Fibroblast of mammary gland (primary cell): ENCODE data around the gene UBAC2.
"Not testable (repeated sequence)": the region's sequence is repeated elsewhere in the genome, so short reads cannot be mapped to it uniquely, and the experiment has no call there.

Source experiments
- DNase-seq: peaks from one replicate; pipeline ENCODE4 v3.0.0-alpha.2; 2010; ENCODE audit warnings: low read depth
- H3K4me3 ChIP-seq: 2 replicates; pipeline ENCODE4 v1.5.1; 2011; ENCODE audit warnings: low read depth, mild to moderate bottlenecking, low read length, moderate library complexity; ENCODE audit not compliant: control insufficient read depth
- TF ChIP-seq, protein P1 (sequence below): conservative IDR thresholded peaks from 2 replicates; pipeline ENCODE4 v1.5.1; 2011; ENCODE audit warnings: low read depth, low read length, inconsistent platforms; ENCODE audit not compliant: control insufficient read depth, insufficient read depth

Gene UBAC2

DNA sequence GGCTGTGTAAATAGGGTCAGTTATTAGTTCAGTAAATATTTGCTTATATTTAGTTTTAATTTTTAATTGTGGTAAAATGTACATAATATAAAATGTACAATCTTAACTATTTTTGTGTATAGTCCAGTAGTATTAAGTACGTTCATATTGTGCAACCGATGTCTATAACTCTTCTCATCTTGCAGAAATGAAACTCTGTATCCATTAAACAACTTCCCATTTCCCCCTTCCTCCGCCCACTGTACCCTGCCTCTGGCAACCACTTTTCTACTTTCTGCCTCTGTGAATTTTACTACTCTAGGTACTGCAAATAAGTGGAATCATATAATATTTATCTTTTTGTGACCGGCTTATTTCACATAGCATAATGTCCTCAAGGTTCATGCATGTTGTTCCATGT, 24.4 kb downstream of the UBAC2 start:
- H3K4me3 ChIP-seq, result no peak overlapping the region
- DNase-seq, result no peak
- TF ChIP-seq, protein P1, sequence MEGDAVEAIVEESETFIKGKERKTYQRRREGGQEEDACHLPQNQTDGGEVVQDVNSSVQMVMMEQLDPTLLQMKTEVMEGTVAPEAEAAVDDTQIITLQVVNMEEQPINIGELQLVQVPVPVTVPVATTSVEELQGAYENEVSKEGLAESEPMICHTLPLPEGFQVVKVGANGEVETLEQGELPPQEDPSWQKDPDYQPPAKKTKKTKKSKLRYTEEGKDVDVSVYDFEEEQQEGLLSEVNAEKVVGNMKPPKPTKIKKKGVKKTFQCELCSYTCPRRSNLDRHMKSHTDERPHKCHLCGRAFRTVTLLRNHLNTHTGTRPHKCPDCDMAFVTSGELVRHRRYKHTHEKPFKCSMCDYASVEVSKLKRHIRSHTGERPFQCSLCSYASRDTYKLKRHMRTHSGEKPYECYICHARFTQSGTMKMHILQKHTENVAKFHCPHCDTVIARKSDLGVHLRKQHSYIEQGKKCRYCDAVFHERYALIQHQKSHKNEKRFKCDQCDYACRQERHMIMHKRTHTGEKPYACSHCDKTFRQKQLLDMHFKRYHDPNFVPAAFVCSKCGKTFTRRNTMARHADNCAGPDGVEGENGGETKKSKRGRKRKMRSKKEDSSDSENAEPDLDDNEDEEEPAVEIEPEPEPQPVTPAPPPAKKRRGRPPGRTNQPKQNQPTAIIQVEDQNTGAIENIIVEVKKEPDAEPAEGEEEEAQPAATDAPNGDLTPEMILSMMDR, result no peak

DNA sequence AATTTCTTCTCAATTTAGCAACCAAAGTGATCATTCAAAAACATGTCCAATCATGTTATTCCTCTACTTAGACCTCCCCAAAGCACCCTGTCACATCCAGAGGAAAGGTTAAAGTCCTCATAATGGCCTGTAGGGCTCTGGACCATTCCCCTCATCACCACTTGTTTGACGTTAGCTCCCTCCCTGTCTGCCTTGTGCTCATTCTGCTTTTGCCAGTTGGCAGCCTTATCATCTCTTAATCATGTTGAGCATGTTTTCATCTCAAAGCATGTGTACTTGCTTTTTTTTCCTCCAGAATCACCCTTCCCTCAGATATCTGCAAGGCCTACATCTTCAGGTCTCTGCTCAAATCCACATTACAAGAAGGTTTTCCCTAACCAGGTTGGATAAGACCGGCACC, 25.9 kb downstream of the UBAC2 start:
- H3K4me3 ChIP-seq, result no peak overlapping the region
- TF ChIP-seq, protein P1, result no peak
- peak; percentile 49 for DNase-seq

DNA sequence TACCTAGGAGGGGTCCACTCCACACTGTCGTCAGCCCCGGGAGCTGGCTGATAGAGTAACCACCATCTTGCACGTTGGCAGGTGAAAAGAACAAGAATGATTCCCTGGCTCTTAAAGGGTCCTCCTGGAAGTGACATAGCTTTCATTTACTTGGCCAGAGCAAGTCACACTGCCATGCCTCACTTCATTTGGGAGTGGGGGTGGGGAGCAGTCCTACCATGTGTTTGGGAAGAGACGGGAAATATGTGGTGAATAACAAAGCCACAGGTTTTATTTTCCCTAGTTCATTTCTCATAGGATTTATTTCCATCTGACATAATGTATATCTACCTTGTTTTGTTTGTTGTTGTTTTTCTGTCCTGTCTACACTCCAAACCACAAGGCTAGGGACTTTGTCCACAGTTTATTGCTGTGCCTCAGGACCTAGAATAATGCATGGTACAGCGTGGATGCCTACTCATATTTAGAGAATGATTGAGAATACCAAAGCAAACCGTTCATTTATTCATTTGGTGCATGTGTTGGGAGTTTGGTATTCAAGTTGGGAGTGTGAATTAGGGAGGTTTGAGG, 26.8 kb downstream of the UBAC2 start:
- DNase-seq, result no peak
- TF ChIP-seq, protein P1, result no peak
- no peak overlapping the region for H3K4me3 ChIP-seq

DNA sequence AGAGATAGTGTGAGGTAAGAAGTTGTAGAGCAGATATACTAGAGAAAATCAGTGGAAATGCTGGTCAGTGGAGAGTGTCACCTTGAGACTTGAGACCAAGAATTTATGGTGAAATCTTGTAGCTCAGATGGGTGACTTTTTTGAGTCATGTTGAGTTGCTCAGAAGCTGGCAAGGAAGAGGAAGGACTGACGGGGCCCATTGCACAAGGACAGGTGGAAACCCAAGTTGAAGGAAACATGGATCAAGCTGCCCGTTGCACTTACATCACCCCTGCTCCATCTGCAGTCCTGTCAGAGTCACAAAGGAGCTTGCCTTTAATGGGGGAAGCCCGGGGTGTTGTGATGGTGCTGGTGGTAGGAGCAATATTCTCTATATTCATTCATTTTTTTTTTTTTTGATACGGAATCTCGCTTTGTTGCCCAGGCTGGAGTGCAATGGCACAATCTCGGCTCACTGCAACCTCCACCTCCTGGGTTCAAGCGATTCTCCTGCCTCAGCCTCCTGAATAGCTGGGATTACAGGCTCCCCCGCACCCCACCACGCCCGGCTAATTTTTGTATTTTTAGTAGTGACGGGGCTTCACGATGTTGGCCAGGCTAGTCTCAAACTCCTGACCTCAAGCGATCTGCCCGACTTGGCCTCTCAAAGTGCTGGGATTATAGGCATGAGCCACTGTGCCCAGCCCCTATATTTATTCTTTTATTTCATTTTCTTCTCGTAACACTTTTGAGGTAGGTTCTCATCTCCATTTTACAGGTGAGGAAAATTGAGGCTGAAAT, 27.4 kb downstream of the UBAC2 start:
- H3K4me3 ChIP-seq, result no peak overlapping the region
- DNase-seq, result no peak
- TF ChIP-seq, protein P1, result no peak

DNA sequence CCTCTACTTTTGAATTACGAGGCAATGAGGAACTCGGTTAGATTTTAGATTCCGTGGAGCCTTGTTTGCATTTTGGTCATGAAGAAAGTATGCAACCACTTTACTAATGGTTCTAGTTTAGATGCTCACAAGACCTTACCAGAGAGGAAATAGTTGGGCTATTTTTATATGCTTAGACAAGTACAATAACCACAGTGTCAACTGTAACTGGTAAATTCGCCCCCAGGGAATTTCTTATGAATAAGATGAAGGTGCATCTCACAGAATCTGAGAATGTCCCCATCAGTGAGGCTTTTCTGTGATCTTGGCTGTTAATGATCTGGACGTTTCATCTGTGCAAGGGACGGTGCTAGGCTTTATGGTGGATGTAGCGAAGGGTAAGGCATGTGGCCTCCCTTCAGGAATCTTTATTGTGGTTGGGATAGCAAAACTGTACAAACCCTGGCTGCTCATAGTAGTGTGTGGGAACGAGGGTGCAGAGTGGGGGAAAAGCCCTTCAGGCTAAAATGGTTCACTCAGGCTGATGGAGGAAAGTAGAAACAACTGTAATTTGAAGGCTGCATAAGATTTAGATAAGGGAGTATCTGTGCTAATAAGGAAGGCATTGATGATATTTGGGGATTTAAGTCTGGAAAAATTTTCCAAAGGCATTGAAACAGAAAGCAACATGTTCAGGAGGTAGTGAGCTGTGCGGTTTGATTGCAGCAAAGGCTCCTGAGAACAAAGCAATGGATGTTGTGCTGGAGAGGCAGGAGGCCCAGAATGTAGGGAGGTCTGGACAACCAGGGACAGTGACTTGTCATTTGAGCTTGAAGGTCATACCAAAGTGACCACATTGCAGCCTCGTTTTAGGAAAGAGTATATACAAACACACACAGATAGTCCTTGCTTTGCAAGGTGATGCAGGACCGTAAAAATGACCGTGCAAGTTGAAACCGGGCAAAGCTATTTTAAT, 28.4 kb downstream of the UBAC2 start:
- peak; percentile 19 for DNase-seq
- H3K4me3 ChIP-seq, result no peak overlapping the region
- TF ChIP-seq, protein P1, result no peak

DNA sequence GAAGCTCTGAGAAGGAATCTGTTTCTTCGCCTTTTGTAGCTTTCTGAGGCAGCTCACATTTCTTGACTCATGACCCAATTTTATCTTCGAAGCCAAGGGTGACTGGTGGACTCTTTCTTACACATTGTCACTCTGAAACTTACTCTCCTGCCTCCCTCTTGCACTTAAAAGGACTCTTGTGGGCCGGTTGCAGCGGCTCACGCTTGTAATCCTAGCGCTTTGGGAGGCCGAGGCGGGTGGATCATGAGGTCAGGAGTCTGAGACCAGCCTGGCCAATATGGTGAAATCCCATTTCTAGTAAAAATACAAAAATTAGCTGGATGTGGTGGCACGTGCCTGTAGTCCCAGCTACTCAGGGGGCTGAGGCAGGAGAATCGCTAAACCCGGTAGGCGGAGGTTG, 29.9 kb downstream of the UBAC2 start:
- not testable (repeated sequence) for H3K4me3 ChIP-seq

DNA sequence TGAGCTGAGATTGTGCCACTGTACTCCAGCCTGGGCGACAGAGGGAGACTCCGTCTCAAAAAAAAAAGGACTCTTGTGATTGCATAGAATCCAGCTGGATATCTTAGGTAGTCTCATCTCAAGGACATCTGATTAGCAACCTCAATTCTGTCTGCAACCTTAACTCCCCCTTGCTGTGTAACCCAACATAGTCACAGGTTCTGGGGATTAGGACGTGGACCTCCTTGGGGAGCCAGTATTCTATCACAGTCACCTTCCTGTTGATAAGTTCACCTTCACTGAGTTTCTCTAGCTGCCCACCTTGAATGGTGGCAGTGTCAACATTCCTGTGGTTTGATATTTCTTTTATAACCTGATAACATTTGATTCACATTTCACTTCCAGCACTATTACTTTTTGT, 30.3 kb downstream of the UBAC2 start:
- TF ChIP-seq, protein P1, result no peak
- no peak overlapping the region for H3K4me3 ChIP-seq
- DNase-seq, result no peak

More for the DNA sequence above, 29.9 kb downstream of the UBAC2 start:
- not testable (repeated sequence) for DNase-seq
